ENCODE results near the gene SGSH.

SGSH gene

GRCh38 chr17:80223838-80224497, 3.8 kb upstream of the SGSH start:
- no peaks in the 10 kb centered on the region for H3K36me3 ChIP-seq (ENCODE audit: insufficient read depth, low read length)
- TF ChIP-seq CTCF (IDR thresholded peaks at IDR 0.05; ENCODE audit: low read length) (no peak), EZH2 (IDR thresholded peaks at IDR 0.05; ENCODE audit: borderline replicate concordance, low read length) (no peak)
- no peaks in the 10 kb centered on the region for H4K20me1 ChIP-seq (ENCODE audit: insufficient read depth, low read length)
- no peak overlapping the region for H3K9ac ChIP-seq (ENCODE audit: low read length)
- H3K4me3 ChIP-seq (ENCODE audit: low read depth, low read length, poor library complexity, severe bottlenecking), result no peak overlapping the region
- H3K9me2 ChIP-seq (ENCODE audit: low read depth, low read length), result no peaks in the 10 kb centered on the region
- no peak overlapping the region for H3K4me2 ChIP-seq (ENCODE audit: low read length)
- H2AFZ ChIP-seq (ENCODE audit: low read length), result no peak overlapping the region
- peaks cover 15% of the 10 kb centered on the region for H3K4me1 ChIP-seq (ENCODE audit: insufficient read depth, low read length, severe bottlenecking)
- no peaks in the 10 kb centered on the region; the same call in 1 of the 2 replicates for H3F3A ChIP-seq (ENCODE audit: insufficient read depth, low read length)
- H3K27me3 ChIP-seq (ENCODE audit: insufficient read depth, low read length), result peaks cover 18% of the 10 kb centered on the region
- H3K9me3 ChIP-seq (ENCODE audit: low read length), result no peaks in the 10 kb centered on the region
- H3K79me2 ChIP-seq (ENCODE audit: insufficient read depth, low read length), result no peaks in the 10 kb centered on the region
- H3K27ac ChIP-seq (ENCODE audit: low read depth, low read length, poor library complexity, severe bottlenecking), result no peak overlapping the region

- Histone ChIP-seq H3K27ac (ENCODE audit: low read depth, low read length, poor library complexity, severe bottlenecking) (no peak overlapping the region), H4K20me1 (ENCODE audit: insufficient read depth, low read length) (no peaks in the 10 kb centered on the region), H3F3A (ENCODE audit: insufficient read depth, low read length) (no peaks in the 10 kb centered on the region; the same call in 1 of the 2 replicates), H3K9ac (ENCODE audit: low read length) (no peak overlapping the region), H3K9me2 (ENCODE audit: low read depth, low read length) (no peaks in the 10 kb centered on the region), H2AFZ (ENCODE audit: low read length) (no peak overlapping the region), H3K36me3 (ENCODE audit: insufficient read depth, low read length) (no peaks in the 10 kb centered on the region), H3K4me3 (ENCODE audit: low read depth, low read length, poor library complexity, severe bottlenecking) (no peak overlapping the region), H3K4me1 (ENCODE audit: insufficient read depth, low read length, severe bottlenecking) (peaks cover 16% of the 10 kb centered on the region), H3K27me3 (ENCODE audit: insufficient read depth, low read length) (peaks cover 18% of the 10 kb centered on the region), H3K79me2 (ENCODE audit: insufficient read depth, low read length) (no peaks in the 10 kb centered on the region), H3K9me3 (ENCODE audit: low read length) (no peaks in the 10 kb centered on the region), H3K4me2 (ENCODE audit: low read length) (no peak overlapping the region)
- no peak for TF ChIP-seq EZH2 (IDR thresholded peaks at IDR 0.05; ENCODE audit: borderline replicate concordance, low read length)
- no peak for TF ChIP-seq CTCF (IDR thresholded peaks at IDR 0.05; ENCODE audit: low read length)
These were observed 3.1 kb upstream of the SGSH start for GRCh38 chr17:80223142-80223815.

- H3K27ac ChIP-seq (ENCODE audit: low read depth, low read length, poor library complexity, severe bottlenecking), result no peak overlapping the region
- H3K9me3 ChIP-seq (ENCODE audit: low read length), result no peaks in the 10 kb centered on the region
- H3K79me2 ChIP-seq (ENCODE audit: insufficient read depth, low read length), result no peaks in the 10 kb centered on the region
- no peak overlapping the region for H3K4me2 ChIP-seq (ENCODE audit: low read length)
- H4K20me1 ChIP-seq (ENCODE audit: insufficient read depth, low read length), result no peaks in the 10 kb centered on the region
- H3K4me3 ChIP-seq (ENCODE audit: low read depth, low read length, poor library complexity, severe bottlenecking), result no peak overlapping the region
- no peak overlapping the region for H2AFZ ChIP-seq (ENCODE audit: low read length)
- no peaks in the 10 kb centered on the region for H3K9me2 ChIP-seq (ENCODE audit: low read depth, low read length)
- peaks cover 16% of the 10 kb centered on the region for H3K4me1 ChIP-seq (ENCODE audit: insufficient read depth, low read length, severe bottlenecking)
- H3K36me3 ChIP-seq (ENCODE audit: insufficient read depth, low read length), result no peaks in the 10 kb centered on the region
- H3F3A ChIP-seq (ENCODE audit: insufficient read depth, low read length), result no peaks in the 10 kb centered on the region; the same call in 1 of the 2 replicates
- peaks cover 23% of the 10 kb centered on the region for H3K27me3 ChIP-seq (ENCODE audit: insufficient read depth, low read length)
- TF ChIP-seq CTCF (IDR thresholded peaks at IDR 0.05; ENCODE audit: low read length) (no peak), EZH2 (IDR thresholded peaks at IDR 0.05; ENCODE audit: borderline replicate concordance, low read length) (no peak)
- no peak overlapping the region for H3K9ac ChIP-seq (ENCODE audit: low read length)
These were observed 2.4 kb upstream of the SGSH start for GRCh38 chr17:80222376-80223141.
